Glutamatergic neuron (in vitro differentiated cells): Measurements from ENCODE around the gene SOX13. TPM values are rescaled to one million over a fixed set of nuclear protein-coding genes. Genes with fewer than 3 reads are reported as not detected.

Source experiments
- DNase-seq: peaks from one replicate; pipeline ENCODE4 v3.0.0; 2022
- H3K27ac Mint-ChIP-seq: one replicate; pipeline ENCODE4 v1.8.0; 2020; ENCODE audit warnings: mild to moderate bottlenecking, mixed read lengths, inconsistent platforms; ENCODE audit not compliant: unreplicated experiment
- H3K27me3 Mint-ChIP-seq: one replicate; pipeline ENCODE4 v1.8.0; 2020; ENCODE audit warnings: mild to moderate bottlenecking, moderate library complexity, mixed read lengths, inconsistent platforms; ENCODE audit not compliant: unreplicated experiment
- H3K36me3 Mint-ChIP-seq: one replicate; pipeline ENCODE4 v1.8.0; 2020; ENCODE audit warnings: mild to moderate bottlenecking, mixed read lengths, inconsistent platforms; ENCODE audit not compliant: unreplicated experiment
- H3K4me1 Mint-ChIP-seq: one replicate; pipeline ENCODE4 v1.8.0; 2020; ENCODE audit warnings: mild to moderate bottlenecking, low read depth, mixed read lengths, inconsistent platforms; ENCODE audit not compliant: unreplicated experiment
- H3K4me3 Mint-ChIP-seq: one replicate; pipeline ENCODE4 v1.8.0; 2020; ENCODE audit warnings: mild to moderate bottlenecking, mixed read lengths, inconsistent platforms; ENCODE audit not compliant: unreplicated experiment
- H3K9me3 Mint-ChIP-seq: one replicate; pipeline ENCODE4 v1.8.0; 2020; ENCODE audit warnings: mild to moderate bottlenecking, moderate library complexity, mixed read lengths, inconsistent platforms; ENCODE audit not compliant: unreplicated experiment
- CTCF ChIP-seq: fragments of 200-600 bp; sonication (generic); IDR thresholded peaks from one replicate; pipeline ENCODE4 v1.5.0; 2021; ENCODE audit not compliant: partially characterized antibody, unreplicated experiment
- total RNA-seq: library from RNA; stranded (reverse); fragmentation: NEBNext Ultra II Directional; extraction: Animal tissue kit (Norgen Biotek cat#: 25700); gene quantifications from one replicate; pipeline ENCODE4 v1.2.1, GENCODE V29; 2021; ENCODE audit not compliant: unreplicated experiment

The SOX13 gene
- total RNA-seq, 1 donor from 2014 or later = 2.2 TPM

- Mint-ChIP-seq H3K27ac (no peak overlapping the region), H3K27me3 (peaks cover 19% of the 10 kb centered on the region), H3K36me3 (no peaks in the 10 kb centered on the region), H3K9me3 (peaks cover 1% of the 10 kb centered on the region), H3K4me3 (no peak overlapping the region), H3K4me1 (no peaks in the 10 kb centered on the region)
- no peak for TF ChIP-seq CTCF
- no peak for DNase-seq
Observed at GRCh38 chr1:204146309-204146708, 73.4 kb downstream of the SOX13 start.

GRCh38 chr1:204146965-204147364 lies 74.0 kb downstream of the SOX13 start:
- no peak for TF ChIP-seq CTCF
- H3K27ac Mint-ChIP-seq = no peak overlapping the region
- H3K4me1 Mint-ChIP-seq = no peaks in the 10 kb centered on the region
- H3K4me3 Mint-ChIP-seq = no peak overlapping the region
- no peak for DNase-seq
- H3K27me3 Mint-ChIP-seq = peaks cover 19% of the 10 kb centered on the region
- peaks cover 1% of the 10 kb centered on the region for H3K9me3 Mint-ChIP-seq
- H3K36me3 Mint-ChIP-seq = no peaks in the 10 kb centered on the region

- Mint-ChIP-seq H3K4me1 (no peaks in the 10 kb centered on the region), H3K9me3 (peaks cover 1% of the 10 kb centered on the region), H3K27me3 (peaks cover 19% of the 10 kb centered on the region), H3K27ac (no peak overlapping the region), H3K4me3 (no peak overlapping the region), H3K36me3 (no peaks in the 10 kb centered on the region)
- no peak for DNase-seq
- TF ChIP-seq CTCF = no peak
Observed at GRCh38 chr1:204147406-204148383, 74.8 kb downstream of the SOX13 start.

- Mint-ChIP-seq H3K4me1 (no peaks in the 10 kb centered on the region), H3K9me3 (peaks cover 1% of the 10 kb centered on the region), H3K36me3 (no peaks in the 10 kb centered on the region), H3K4me3 (no peak overlapping the region), H3K27me3 (peaks cover 19% of the 10 kb centered on the region), H3K27ac (no peak overlapping the region)
- DNase-seq = no peak
- TF ChIP-seq CTCF = no peak
Observed at GRCh38 chr1:204149107-204149506, 76.2 kb downstream of the SOX13 start.
